Stimulated activated CD4-positive, alpha-beta T cell treated with anti-CD3 and anti-CD28 coated beads, Interleukin-1b, Interleukin-23, amount 100 ng/mL, for 48 hours (primary cell): ENCODE measurements around the gene OR6K6.

Source experiments
- DNase-seq: peaks from one replicate; pipeline ENCODE4 v3.0.0-alpha.2; 2020

OR6K6 gene

GRCh38 chr1:158803678-158804077, 49.2 kb downstream of the OR6K6 start:
- DNase-seq: no peak
